Measurements from ENCODE around the gene RAB42. TPM values are rescaled to one million over a fixed set of nuclear protein-coding genes. Genes with fewer than 3 reads are reported as not detected.
A peak's percentile ranks its signal among the peaks of the same experiment; 100 is the strongest.

RAB42 gene

DNA sequence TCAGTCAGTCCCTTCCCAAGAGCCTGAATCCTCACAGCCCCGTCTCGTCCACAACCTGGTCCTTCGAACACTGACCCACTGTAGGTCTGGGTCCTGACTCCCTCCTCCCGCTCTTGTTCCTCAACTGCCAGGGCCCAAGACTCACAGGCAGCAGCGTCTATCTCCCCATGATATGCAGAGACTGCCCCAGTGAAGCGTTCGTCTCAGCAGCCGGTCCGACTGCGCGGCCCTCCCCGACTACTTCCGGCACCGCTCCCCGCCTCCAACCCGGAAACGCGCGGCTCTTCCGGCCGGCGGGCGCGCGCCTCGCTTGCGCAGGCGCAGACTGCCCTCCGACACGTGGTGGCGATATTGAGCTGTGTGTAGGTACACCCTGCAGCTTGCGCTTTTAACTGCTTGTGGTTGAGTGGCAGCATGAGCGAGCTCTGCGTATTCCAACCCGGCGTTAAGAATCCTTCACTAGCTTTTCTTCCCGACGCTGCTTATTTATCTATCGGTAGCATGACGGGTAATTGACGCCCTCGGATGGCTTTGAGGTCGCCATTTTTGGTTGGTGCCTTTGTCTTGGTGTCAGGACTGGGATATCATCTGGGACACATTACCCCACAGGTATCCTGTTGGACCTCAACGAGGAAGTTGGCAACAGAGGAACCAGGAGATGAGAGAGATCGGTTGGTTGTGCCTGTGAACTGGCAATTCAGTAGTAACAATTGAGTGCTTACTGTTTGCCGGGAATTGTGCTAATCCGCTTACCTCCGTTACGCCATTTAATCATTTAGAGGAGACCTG is 51.0 kb downstream of the RAB42 start, which contains the start of gene TAF12:
Gene TAF12 (minus strand): TSS at position 221 of the 789 bp plus-strand sequence. CDS start 20,986 bp downstream, outside the sequence.
- H3K27ac ChIP-seq (ENCODE audit: low read length, poor library complexity, severe bottlenecking) = peak within 1 kb of the TSS; percentile 95
- no peak within 1 kb of the TSS for H2BK120ac ChIP-seq (ENCODE audit: low read depth, low read length)
- peak within 1 kb of the TSS; percentile 86 to 89 for H3K4me3 ChIP-seq (ENCODE audit: insufficient read depth in 1 of 2, low read depth in 1 of 2, low read length in 2 of 2)
- peak within 1 kb of the TSS; percentile 76 to 98 for H3K4ac ChIP-seq (ENCODE audit: low read depth in 1 of 2, low read length in 2 of 2)
- peak within 1 kb of the TSS; percentile 77 for H3K4me2 ChIP-seq (ENCODE audit: low read length, poor library complexity, severe bottlenecking)
- H3K14ac ChIP-seq (ENCODE audit: low read length in 2 of 2) = peak within 1 kb of the TSS in 1 of 2 experiments; percentile 97
- WGBS = 10% methylated on average over 36 of the region's 49 CpGs
- peak within 1 kb of the TSS; percentile 99 for H2AK5ac ChIP-seq (ENCODE audit: low read length, severe bottlenecking)
- H3K9ac ChIP-seq (ENCODE audit: low read length) = peak within 1 kb of the TSS; percentile 94
- peak within 1 kb of the TSS; percentile 65 to 97 for H3K18ac ChIP-seq (ENCODE audit: low read depth in 1 of 2, low read length in 2 of 2)
- H2BK12ac ChIP-seq (ENCODE audit: low read length in 2 of 2) = peak within 1 kb of the TSS in 1 of 2 experiments; percentile 71
- no peak within 1 kb of the TSS for H2BK15ac ChIP-seq (ENCODE audit: low read depth, poor library complexity, severe bottlenecking)
- H3K23ac ChIP-seq (ENCODE audit: low read length in 2 of 2) = peak within 1 kb of the TSS in 1 of 2 experiments; percentile 95
- H2AFZ ChIP-seq (ENCODE audit: low read depth, low read length) = peak within 1 kb of the TSS; percentile 93
- peaks cover 0 to 7% of the 10 kb centered on the region in 2 experiments for H3K36me3 ChIP-seq (ENCODE audit: control insufficient read depth in 1 of 2, insufficient read depth in 2 of 2, low read depth in 1 of 2, low read length in 2 of 2)
- peaks cover 11% of the 10 kb centered on the region for H3K4me1 ChIP-seq (ENCODE audit: control insufficient read depth, insufficient read depth, low read depth, low read length)
- H3K27me3 ChIP-seq (ENCODE audit: control insufficient read depth in 1 of 2, insufficient read depth in 1 of 2, low read length in 2 of 2) = no peaks in the 10 kb centered on the region
- H3K79me1 ChIP-seq (replicated peaks; ENCODE audit: low read length, poor library complexity, severe bottlenecking) = peaks cover 1% of the 10 kb centered on the region
- peak within 1 kb of the TSS; percentile 1 for H4K91ac ChIP-seq (ENCODE audit: low read length)
- no peaks in the 10 kb centered on the region for H3K9me3 ChIP-seq (ENCODE audit: control insufficient read depth, low read length)
- DNase-seq = peak; percentile 95
- H4K8ac ChIP-seq (ENCODE audit: low read length) = peak within 1 kb of the TSS; percentile 79
- H2BK5ac ChIP-seq (ENCODE audit: low read depth, low read length, poor library complexity, severe bottlenecking) = peak within 1 kb of the TSS; percentile 58

DNA sequence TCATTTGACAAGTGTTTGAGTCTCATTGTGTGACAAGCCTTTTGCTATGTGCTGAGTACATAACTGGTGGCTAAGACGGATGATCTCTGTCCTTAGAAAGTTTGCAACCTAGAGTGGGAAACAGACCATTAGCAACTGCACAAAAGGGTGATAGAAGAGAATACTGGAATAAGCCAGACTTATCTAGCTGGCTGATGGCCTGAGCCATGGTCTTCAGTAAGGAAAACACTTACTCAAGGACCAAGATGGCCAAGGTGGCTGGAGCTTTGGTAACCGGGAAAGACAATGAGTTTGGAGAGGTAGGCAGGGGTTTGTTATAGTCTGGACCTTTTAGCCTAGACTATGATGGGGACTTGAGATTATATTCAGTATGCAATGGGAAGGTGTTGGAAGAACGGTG is 52.4 kb downstream of the RAB42 start:
- Histone ChIP-seq H3K9me3 (ENCODE audit: control insufficient read depth, low read length) (no peaks in the 10 kb centered on the region), H3K4me2 (ENCODE audit: low read length, poor library complexity, severe bottlenecking) (no peak overlapping the region), H2AK5ac (ENCODE audit: low read length, severe bottlenecking) (no peak overlapping the region), H3K79me1 (replicated peaks; ENCODE audit: low read length, poor library complexity, severe bottlenecking) (peaks cover 1% of the 10 kb centered on the region), H3K4ac (ENCODE audit: low read depth in 1 of 2, low read length in 2 of 2) (no peak overlapping the region), H2BK15ac (ENCODE audit: low read depth, poor library complexity, severe bottlenecking) (no peak overlapping the region), H3K4me3 (ENCODE audit: insufficient read depth in 1 of 2, low read depth in 1 of 2, low read length in 2 of 2) (peak overlapping the region in 1 of 2 experiments; percentile 89), H2BK12ac (ENCODE audit: low read length in 2 of 2) (no peak overlapping the region), H3K18ac (ENCODE audit: low read depth in 1 of 2, low read length in 2 of 2) (no peak overlapping the region), H3K14ac (ENCODE audit: low read length in 2 of 2) (no peak overlapping the region), H2BK5ac (ENCODE audit: low read depth, low read length, poor library complexity, severe bottlenecking) (no peak overlapping the region), H3K36me3 (ENCODE audit: control insufficient read depth in 1 of 2, insufficient read depth in 2 of 2, low read depth in 1 of 2, low read length in 2 of 2) (peaks cover 0 to 7% of the 10 kb centered on the region in 2 experiments), H3K23ac (ENCODE audit: low read length in 2 of 2) (no peak overlapping the region), H3K4me1 (ENCODE audit: control insufficient read depth, insufficient read depth, low read depth, low read length) (peaks cover 16% of the 10 kb centered on the region), H3K27ac (ENCODE audit: low read length, poor library complexity, severe bottlenecking) (no peak overlapping the region), H3K9ac (ENCODE audit: low read length) (peak overlapping the region; percentile 94), H4K8ac (ENCODE audit: low read length) (no peak overlapping the region), H2AFZ (ENCODE audit: low read depth, low read length) (no peak overlapping the region), H3K27me3 (ENCODE audit: control insufficient read depth in 1 of 2, insufficient read depth in 1 of 2, low read length in 2 of 2) (no peaks in the 10 kb centered on the region), H4K91ac (ENCODE audit: low read length) (no peak overlapping the region), H2BK120ac (ENCODE audit: low read depth, low read length) (no peak overlapping the region)
- WGBS = 78% methylated on average over 3 of the region's 3 CpGs
- no peak for DNase-seq

Small RNA genes lying within 50 kb of the gene (small RNA-seq; reads per million reads assigned to genes)
- gene SNORA16A (ENCODE audit: low read depth) (not detected), gene SNORA44 (ENCODE audit: low read depth) (not detected), gene SNORA61 (ENCODE audit: low read depth) (not detected), gene SNORD99 (ENCODE audit: low read depth) (4,897 reads per million, percentile 99 among the genes with 10 or more reads in this experiment)

Measured in mesenchymal stem cell (in vitro differentiated cells and primary cell).